T-helper 22 cell (primary cell): ENCODE measurements around the gene C6orf47.

ENCODE experiments used
- DNase-seq: peaks from one replicate; pipeline ENCODE4 v3.0.0-alpha.2; 2020; ENCODE audit warnings: low read depth

Gene C6orf47

DNA sequence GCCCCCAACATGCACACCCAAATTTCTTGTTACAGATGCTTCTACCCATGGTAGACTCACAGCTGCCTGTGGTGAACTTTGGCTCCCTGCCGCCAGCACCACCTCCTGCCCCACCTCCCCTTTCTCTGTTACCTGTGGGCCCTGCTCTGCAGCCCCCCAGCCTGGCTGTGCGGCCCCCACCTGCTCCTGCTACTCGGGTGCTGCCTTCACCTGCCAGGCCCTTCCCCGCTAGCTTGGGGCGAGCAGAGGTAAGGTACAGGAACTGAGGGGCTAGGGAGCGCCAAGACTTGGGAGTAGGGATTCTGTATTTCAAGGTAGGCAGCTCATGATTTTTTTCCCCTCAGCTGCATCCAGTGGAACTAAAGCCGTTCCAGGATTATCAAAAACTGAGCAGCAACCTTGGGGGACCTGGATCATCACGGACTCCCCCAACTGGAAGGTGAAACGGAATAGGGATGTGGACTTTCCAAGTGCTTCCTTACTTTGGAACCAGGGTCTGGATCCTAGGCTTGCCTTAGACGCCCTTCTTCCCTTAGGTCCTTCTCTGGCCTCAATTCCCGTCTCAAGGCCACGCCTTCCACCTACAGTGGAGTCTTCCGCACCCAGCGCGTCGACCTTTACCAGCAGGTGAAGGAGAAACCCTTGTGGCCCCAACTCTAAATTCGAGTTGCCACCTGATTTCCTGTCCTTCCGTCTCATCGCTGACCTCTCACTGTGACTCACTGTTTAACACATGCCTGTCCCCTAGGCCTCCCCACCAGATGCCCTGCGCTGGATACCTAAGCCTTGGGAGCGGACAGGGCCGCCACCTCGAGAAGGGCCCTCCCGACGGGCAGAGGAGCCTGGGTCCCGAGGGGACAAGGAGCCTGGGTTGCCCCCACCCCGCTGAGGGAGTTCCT, 23.6 kb downstream of the C6orf47 start:
- DNase-seq: no peak

DNA sequence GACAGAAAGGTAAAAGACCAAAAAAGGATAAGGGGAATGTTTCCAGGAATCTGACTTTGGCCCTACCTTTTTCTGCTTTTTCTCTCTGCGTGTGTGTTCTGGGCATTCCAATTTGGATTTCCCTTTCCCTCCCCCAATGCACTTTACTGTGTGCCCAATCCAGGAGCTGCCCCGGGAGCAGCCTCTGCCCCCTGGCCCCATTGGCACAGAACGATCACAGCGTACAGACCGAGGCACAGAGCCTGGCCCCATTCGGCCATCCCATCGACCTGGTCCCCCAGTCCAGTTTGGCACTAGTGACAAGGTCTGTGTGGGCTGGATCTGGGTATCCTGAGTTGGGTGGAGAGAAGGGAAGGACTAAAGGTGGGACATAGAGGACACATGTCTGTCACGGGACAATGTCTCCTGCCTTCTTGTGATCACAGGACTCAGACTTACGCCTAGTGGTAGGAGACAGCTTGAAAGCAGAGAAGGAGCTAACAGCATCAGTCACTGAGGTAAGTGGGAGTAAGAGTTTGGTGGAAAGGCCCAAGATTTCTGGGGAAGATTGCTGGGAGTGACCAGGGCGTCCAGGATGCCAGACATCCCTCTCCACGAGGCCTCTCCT, 25.5 kb downstream of the C6orf47 start:
- no peak for DNase-seq

DNA sequence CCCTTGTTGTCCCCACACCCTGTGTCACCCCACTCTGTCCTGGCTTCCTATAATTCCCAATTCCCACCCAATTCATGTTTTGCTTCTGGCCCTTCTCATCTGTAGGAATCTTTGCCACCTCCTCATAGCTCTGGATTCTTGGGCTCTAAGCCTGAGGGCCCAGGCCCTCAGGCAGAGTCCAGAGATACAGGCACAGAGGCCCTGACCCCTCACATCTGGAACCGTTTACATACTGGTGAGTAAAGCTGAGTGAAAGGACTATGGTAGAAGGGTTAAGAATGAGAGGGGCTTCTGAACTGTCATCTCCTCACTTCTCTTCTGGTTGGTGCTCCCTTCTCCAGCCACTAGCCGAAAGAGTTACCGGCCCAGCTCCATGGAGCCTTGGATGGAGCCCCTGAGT, 26.4 kb downstream of the C6orf47 start:
- no peak for DNase-seq

DNA sequence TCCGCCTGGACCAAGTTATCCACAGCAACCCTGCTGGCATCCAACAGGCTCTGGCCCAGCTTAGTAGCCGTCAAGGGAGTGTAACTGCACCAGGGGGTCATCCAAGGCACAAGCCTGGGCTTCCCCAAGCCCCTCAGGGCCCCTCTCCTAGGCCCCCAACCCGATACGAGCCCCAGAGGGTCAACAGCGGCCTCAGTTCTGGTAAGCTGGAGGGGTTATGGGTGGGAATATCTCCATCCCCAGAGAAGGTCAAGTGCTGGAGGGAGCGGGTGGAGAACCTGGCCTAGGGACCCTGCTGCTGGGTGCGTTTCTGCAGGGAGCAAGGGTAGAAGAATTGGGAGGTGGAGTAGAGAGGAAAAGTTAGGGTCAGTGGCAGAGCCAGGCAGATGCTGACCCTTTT, 27.1 kb downstream of the C6orf47 start:
- DNase-seq: no peak

DNA sequence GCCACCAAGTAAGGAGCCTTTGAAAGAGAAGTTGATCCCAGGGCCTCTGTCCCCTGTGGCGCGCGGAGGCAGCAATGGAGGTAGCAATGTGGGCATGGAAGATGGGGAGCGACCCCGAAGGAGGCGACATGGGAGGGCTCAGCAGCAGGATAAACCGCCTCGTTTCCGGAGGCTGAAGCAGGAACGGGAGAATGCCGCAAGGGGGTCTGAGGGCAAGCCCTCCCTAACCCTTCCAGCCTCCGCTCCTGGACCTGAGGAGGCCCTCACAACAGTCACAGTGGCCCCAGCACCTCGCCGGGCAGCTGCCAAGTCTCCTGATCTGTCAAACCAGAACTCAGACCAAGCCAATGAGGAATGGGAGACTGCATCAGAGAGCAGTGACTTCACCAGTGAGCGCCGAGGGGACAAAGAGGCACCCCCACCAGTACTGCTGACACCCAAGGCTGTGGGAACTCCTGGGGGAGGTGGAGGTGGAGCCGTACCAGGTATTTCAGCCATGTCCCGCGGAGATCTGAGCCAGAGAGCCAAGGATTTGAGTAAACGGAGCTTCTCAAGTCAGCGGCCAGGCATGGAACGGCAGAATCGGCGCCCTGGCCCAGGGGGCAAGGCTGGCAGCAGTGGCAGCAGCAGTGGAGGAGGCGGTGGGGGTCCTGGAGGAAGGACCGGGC, 28.2 kb downstream of the C6orf47 start:
- DNase-seq: no peak

DNA sequence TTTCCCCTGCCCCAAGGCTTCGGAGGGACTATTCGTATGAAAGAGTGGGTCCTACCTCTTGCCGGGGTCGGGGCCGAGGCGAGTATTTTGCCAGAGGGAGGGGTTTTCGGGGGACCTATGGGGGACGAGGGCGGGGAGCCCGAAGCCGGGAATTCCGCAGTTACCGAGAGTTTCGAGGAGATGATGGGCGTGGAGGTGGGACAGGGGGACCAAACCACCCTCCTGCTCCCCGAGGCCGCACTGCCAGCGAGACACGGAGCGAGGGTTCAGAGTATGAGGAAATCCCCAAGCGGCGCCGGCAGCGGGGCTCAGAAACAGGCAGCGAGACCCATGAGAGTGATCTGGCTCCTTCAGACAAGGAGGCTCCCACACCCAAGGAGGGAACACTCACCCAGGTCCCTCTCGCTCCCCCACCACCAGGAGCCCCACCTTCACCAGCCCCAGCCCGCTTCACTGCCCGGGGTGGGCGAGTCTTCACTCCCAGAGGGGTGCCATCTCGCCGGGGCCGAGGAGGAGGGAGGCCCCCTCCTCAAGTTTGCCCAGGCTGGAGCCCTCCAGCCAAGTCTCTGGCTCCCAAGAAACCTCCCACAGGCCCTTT, 28.8 kb downstream of the C6orf47 start:
- DNase-seq: no peak

DNA sequence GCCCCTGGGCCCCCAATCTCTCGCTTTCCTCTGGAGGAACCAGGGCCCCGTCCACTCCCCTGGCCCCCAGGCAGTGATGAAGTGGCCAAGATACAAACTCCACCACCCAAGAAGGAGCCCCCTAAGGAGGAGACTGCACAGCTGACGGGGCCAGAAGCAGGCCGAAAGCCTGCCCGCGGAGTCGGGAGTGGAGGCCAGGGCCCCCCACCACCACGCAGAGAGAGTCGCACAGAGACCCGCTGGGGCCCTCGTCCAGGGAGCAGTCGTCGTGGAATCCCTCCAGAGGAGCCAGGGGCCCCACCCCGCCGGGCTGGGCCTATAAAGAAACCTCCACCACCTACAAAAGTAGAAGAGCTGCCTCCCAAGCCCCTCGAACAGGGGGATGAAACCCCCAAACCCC, 29.4 kb downstream of the C6orf47 start:
- DNase-seq: no peak

DNA sequence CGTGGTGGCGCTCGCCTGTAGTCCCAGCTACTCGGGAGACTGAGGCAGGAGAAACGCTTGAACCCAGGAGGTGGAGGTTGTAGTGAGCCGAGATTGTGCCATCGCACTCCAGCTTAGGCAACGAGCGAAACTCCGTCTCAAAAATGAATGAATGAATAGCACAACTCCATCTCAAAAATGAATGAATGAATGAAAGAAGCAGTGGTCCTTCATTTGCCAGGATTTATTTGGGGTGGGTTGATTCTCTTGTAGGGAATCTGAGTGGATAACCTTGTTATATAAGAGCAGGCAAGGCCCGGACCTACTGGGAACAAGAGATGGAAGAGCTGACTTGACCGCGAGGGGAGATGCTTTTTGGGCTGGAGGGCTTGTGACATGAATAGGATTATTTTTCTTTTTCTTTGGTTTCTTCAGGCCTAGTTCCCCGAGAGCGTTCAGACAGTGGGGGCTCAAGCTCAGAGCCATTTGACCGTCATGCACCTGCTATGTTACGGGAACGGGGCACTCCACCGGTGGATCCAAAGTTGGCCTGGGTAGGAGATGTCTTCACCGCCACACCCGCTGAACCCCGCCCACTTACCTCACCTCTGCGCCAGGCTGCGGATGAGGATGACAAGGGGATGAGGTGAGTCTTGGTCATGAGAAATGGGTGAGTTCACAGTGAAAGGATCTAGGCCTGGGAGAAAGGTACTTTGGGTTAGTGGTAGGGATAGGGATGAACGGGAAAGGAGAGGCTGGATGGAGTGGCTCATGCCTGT, 30.2 kb downstream of the C6orf47 start:
- no peak for DNase-seq

DNA sequence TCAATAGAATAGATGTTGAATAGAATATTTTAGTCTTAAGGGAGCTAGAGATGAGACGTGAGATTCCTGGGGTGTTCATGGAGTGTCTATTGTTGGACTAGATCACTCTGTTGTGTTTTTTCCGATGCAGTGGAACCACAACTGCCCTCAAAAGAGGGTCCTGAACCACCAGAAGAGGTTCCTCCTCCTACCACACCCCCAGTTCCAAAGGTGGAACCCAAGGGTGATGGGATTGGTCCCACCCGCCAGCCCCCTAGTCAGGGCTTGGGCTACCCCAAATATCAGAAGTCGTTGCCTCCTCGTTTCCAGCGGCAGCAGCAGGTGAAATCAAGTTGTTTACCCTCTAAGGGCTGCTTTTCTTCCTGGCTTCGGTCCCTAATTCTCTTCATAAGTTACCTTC, 31.6 kb downstream of the C6orf47 start:
- no peak for DNase-seq

DNA sequence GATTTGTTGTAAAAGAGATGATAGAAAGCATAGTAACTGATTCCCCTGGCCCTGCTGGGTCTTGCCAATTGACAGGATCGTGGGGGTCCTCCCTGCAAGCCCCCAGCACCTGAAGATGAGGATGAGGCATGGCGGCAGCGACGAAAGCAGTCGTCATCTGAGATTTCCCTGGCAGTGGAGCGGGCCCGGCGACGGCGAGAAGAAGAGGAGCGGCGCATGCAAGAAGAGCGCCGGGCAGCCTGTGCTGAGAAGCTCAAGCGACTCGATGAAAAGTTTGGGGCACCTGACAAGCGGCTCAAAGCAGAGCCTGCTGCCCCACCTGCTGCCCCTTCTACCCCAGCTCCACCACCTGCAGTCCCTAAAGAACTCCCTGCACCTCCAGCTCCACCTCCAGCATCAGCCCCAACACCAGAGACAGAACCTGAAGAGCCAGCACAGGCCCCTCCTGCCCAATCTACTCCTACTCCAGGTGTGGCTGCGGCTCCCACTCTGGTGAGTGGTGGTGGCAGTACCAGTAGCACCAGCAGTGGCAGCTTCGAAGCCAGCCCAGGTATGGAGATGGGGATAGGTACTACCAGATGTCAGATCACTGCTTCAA, 32.8 kb downstream of the C6orf47 start:
- no peak for DNase-seq

DNA sequence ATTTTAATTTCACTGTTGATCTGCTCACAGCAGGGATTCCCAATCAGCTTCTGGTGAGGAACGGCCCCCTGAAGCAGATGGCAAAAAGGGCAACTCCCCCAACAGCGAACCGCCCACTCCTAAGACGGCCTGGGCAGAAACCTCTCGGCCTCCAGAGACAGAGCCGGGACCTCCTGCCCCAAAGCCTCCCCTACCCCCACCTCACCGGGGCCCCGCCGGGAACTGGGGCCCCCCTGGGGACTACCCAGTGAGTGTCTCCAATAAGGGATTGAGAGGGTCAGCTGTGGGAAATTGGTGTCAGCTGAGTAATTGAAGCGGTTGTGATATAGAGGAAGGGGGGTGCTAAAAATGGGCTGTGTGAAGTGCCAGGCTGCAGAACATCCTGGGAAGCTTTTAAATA, 33.6 kb downstream of the C6orf47 start:
- no peak for DNase-seq

DNA sequence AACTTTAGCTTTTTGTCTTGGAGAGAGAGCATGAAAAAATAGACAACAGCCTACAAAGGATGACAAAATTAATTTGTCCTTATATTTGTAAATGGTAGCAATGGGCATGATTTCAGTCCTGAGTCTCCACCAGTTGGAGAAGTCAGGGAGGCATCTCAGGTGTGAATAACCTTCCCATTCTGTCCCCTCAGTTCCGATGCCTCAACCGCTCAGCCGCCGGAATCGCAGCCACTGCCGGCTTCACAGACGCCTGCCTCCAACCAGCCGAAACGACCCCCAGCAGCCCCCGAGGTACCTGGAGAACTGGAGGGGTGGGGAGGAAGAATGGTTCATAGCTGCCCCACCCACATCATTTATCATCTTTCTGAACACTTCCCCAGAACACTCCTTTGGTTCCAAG, 36.5 kb downstream of the C6orf47 start:
- no peak for DNase-seq

DNA sequence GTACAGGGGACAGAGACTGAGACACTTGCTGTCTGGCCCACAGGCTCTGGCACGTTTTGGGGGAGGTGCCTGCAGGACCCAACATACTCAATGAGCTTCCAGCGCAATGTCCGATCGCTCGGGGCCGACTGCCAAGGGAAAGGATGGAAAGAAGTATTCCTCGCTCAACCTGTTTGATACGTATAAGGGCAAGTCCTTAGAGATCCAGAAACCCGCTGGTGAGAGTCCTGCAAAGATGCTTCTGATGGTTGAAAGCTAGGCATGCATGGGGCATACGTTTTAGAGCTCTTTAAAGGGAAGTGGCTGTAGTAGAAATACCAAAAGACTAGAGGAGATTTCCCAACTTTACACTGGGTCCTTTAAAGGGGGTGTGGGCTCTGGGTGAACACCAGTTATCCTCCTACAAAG, 37.9 kb downstream of the C6orf47 start:
- no peak for DNase-seq

DNA sequence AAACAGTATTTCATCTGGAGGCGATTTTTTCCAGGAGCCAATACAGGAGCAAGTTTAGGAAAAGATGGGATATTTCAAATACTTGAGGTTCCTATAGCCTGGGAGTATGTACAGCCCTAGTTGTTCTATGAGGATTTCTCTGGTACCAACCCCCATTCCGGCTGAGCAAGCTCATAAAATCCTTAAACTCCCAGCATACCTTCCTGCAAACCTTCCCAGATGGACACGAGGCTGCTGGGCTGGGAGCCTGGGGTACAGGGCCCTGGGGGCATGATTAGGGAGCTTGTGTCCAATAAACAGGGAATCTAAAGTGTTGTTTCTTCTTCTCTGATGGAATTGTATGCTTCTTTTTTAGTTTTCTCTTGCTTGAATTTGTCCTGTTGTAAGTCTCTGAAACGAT, 38.6 kb downstream of the C6orf47 start:
- no peak for DNase-seq

DNA sequence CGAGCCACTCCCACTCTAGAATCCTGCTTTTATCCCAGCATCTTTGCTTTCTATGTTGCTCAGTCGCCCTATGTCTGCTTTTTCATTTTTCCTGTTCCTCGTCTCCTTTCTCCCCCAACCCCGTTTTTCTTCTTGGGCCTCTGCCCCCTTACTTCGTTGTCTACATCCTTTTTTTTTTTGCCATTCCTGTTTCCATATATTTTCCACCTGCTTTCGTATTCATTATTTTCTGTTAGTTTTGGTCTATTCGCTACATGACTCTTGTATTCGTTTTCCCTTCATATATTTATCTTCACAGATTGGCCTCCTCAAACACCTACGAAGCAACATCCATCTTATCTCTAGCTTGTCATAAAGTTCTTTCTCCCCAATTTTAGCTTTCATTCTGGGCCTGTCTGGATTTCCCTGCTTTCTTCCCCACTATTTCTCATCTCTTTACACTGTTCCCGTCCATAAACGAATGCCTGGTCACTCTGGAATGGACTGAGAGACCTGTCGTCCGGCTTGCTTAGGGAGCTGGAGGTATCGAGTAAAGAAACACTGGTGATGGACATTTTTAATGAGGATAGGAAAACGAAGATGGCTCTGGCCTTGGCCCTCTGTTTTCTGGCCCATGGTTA, 39.1 kb downstream of the C6orf47 start:
- DNase-seq: no peak

DNA sequence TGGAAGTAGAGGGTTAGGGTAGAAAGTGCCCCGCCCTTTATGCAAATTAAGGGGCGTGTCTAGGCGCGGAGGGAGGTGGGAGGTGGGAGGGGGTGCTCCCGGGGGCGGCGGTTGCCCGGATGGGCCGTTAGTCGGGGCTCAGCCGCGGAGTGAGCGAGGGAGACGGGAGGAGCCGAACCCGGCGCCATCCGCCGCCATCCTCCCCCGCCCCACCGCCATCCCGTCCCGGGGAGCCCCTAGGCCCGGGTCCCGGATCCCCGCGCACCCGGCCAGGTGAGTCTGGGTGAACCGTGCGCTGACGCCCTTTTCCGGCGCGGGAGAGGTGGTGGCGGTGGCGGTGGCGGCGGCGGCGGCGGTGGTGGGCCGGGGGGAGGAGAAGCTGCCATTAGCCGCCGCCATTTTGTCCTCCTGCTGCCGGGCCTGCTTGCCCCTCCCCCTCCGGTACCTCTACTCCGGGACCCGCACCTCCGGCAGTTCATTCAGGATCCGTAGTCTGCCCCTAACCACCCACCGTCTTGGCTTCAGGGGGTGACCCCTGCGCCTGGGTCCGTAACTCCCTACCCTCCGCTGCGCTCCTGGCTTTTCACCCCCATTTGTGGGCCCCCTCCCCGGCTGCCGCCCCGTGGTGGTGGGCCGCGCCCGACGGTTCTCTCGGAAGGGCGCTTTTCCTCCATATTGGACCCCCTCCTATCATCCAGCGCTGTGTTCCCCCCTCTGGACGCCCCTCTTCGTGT, 39.8 kb downstream of the C6orf47 start, which contains the start of gene PRRC2A:
Gene PRRC2A, plus strand, starts transcription at position 130 of the 734 bp plus-strand sequence. CDS start 2,075 bp downstream, outside the sequence.
- no peak for DNase-seq

DNA sequence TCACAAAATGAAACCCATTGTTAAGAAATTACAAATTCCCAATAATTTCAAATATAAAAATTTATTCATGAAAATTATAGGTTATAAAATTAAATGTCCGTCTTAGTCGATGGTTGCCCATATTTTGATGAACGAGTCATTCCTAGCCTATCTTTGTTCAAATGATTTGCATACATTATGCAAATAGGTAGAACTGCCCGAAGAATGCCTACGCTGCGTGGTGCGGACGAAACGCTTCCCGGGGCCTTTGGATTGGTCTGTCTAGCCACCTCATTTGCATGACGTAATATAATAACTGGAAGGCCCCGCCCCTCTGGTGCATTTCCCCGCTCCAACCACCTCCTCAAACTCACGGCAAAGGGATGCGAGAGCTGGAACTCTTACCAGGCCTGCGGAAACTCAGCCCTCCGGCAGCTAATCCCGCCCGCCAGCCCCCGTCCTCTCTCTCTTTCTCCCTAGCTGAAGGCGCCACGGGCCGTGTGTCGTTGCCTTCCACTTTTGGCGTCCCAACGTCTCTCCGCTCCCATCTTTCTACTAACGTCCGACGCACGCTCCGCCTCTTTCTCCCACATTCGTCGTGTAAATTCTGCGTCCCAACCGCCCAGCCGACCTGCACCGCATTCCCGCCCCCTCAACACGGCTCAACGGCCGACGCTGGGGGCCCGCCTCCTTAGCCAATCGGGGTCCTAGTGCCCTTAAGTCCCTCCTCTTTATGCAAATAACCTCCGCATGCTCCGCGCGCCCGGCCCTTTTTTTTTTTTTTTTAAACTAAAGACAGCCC, 40.6 kb downstream of the C6orf47 start:
- peak; percentile 95 for DNase-seq

DNA sequence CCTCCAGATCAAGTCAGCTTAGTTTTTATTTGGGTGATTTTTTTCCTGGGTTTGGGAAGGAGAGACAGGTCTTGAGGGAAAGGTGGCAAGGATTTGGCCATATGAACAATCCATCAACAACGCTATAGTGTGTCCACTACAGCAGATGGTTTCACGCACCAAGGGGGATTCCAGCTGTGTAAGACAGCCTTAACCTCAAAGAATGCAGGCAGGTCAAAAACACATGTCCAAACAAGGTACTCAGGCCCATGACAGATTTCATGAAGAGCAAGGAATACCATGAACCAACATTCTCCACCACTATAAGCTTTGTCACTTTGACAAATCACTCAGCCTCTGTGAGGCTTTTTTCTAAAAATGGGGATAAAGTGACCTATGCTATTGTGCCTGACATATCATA, 43.6 kb downstream of the C6orf47 start:
- no peak for DNase-seq

DNA sequence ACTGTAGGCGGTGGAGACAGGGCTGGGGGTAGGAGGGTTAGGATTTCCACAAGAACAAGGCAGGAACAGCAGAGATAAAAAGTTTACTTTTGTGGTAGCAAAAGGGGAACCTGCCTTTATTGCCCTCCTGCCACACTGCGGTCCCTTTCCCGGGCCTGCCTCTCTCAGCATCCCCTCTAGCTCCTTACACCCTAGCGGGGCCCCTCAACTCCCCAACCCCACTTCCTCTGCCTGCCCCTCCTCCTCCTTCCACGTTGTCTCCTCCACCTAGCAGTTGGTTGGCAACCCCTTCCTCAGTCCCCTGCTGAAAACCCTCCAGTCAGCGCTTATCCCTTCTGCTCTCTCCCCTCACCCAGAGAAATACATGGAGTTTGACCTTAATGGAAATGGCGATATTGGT, 44.8 kb downstream of the C6orf47 start:
- no peak for DNase-seq
